Epithelial cell of proximal tubule (primary cell): ENCODE measurements around the gene PCDHB1. TPM values are rescaled to one million over a fixed set of nuclear protein-coding genes. Genes with fewer than 3 reads are reported as not detected.
A peak's percentile ranks its signal among the peaks of the same experiment; 100 is the strongest.

Experiments used
- DNase-seq: peaks from one replicate; pipeline ENCODE4 v3.0.0-alpha.2; 2011; ENCODE audit warnings: low read depth
- H3K4me3 ChIP-seq: 2 replicates; pipeline ENCODE4 v1.5.1; 2011; ENCODE audit warnings: low read depth, mild to moderate bottlenecking, low read length
- total RNA-seq: library from RNA; depleted of rRNA; stranded (reverse); fragments of >200 nt; gene quantifications from 2 replicates; pipeline ENCODE4 v1.2.3, GENCODE V29; 2015
- TF ChIP-seq, protein P1 (sequence below): conservative IDR thresholded peaks from 2 replicates; pipeline ENCODE4 v1.5.1; 2012; ENCODE audit warnings: low read depth, mild to moderate bottlenecking, low read length

Gene PCDHB1
- not detected in 2 replicates for total RNA-seq

- no peak for DNase-seq
- TF ChIP-seq, protein P1, sequence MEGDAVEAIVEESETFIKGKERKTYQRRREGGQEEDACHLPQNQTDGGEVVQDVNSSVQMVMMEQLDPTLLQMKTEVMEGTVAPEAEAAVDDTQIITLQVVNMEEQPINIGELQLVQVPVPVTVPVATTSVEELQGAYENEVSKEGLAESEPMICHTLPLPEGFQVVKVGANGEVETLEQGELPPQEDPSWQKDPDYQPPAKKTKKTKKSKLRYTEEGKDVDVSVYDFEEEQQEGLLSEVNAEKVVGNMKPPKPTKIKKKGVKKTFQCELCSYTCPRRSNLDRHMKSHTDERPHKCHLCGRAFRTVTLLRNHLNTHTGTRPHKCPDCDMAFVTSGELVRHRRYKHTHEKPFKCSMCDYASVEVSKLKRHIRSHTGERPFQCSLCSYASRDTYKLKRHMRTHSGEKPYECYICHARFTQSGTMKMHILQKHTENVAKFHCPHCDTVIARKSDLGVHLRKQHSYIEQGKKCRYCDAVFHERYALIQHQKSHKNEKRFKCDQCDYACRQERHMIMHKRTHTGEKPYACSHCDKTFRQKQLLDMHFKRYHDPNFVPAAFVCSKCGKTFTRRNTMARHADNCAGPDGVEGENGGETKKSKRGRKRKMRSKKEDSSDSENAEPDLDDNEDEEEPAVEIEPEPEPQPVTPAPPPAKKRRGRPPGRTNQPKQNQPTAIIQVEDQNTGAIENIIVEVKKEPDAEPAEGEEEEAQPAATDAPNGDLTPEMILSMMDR: no peak
Measured at GRCh38 chr5:141050622-141051520, at the start of gene PCDHB1. Gene PCDHB1, plus strand, starts transcription at chr5:141051374. Its CDS starts 97 bp downstream, at chr5:141051471.

GRCh38 chr5:141001446-141001843, 49.7 kb upstream of the PCDHB1 start:
- peak overlapping the region; percentile 54 for H3K4me3 ChIP-seq
- TF ChIP-seq, protein P1: no peak
- DNase-seq: no peak

More at GRCh38 chr5:141050622-141051520, at the start of gene PCDHB1:
- peak within 1 kb of the TSS; percentile 60 for H3K4me3 ChIP-seq

GRCh38 chr5:141001844-141002604, 49.1 kb upstream of the PCDHB1 start:
- no peak for DNase-seq
- H3K4me3 ChIP-seq: peak overlapping the region; percentile 54
- TF ChIP-seq, protein P1: no peak

- no peak for DNase-seq
- no peak overlapping the region for H3K4me3 ChIP-seq
- TF ChIP-seq, protein P1: no peak
Measured at GRCh38 chr5:141002605-141002965, 48.6 kb upstream of the PCDHB1 start.

DNA sequence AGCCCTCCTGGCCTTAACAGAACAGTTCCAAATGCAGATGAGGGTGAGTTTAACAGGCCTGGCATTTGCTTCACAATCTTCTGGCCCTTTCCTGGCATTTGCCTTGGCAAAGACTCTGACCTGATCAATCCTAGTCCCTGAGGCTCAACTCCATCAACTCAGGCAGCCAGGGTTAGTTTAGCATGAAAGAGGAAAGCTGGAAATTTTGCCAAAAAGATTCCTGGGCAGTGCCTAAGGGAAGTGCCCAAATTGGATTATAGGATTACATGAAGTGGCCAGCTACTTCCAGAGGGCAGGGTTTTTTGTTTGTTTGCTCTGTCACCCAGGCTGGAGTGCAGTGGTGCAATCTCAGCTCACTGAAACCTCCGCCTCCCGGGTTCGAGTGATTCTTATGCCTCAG, 48.1 kb upstream of the PCDHB1 start:
- TF ChIP-seq, protein P1: no peak
- no peak for DNase-seq
- no peak overlapping the region for H3K4me3 ChIP-seq

DNA sequence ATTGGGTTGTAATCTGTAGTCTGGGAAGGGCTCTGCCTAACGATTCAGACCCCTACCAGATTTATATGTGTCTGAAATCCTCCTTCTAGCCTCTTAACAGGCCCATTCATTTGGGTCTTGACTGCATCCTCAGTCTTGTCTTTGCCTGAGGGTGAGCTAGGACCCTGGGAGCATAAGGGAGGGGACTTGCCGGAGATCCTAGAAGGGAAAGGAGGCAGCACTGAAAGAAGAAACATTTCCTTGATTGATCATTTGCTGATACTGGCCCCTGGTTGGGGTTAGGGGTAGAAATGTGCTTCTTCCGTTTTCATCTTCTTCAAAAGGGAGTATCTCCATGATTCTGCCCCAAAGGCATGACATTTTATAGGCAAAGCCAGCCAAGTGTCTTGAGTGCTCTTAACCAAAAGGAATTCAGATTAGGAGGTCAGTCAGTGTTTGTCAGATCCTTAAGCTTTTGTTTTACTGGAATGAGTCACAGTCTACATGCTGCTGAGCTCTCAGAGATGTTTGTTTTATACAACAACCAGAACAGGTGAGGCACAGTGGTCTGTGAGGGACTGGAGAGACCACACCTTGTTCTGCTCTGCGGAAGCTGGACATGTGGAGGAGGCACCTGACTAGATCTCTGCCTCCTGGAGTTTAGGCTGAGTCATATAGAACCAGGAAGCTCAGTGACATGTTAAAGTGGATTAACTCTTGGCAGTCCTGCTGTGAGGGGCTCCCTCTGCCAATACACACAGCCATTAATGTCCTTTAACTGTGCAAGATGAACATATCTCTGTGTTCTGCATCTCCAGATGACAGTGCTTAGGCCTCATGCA, 47.2 kb upstream of the PCDHB1 start:
- DNase-seq: peak; percentile 58
- H3K4me3 ChIP-seq: no peak overlapping the region
- TF ChIP-seq, protein P1: no peak
